K562 (cell line): ENCODE results near the gene PPFIBP2. TPM values are rescaled to one million over a fixed set of nuclear protein-coding genes. Genes with fewer than 3 reads are reported as not detected.

Experiments
- ATAC-seq: fragments of 200-7000 bp; cut with Tn5 transposase; 3 replicates; pipeline ENCODE4 v1.9.1; 2020; ENCODE audit warnings: moderate library complexity
- BruUV-seq: library from RNA; stranded (reverse); fragments of 400-500 nt; replicated peaks from 2 replicates; lab custom pipeline; 2021; lab: Mats Ljungman, UMichigan
- CTCF ChIA-PET: fragments of 300-600 bp; formaldehyde crosslinking; extraction: SDS; loops from one replicate; lab custom pipeline; 2021; ENCODE audit warnings: low intra/inter-chr PET ratio; lab: Yijun Ruan, JAX
- POLR2A ChIA-PET: fragments of 300-600, 350-650 bp; sonication (Branson Sonifier 250); formaldehyde crosslinking; extraction: SDS; loops from one replicate; lab custom pipeline; 2021; ENCODE audit warnings: antibody characterized with exemption, inconsistent platforms; lab: Yijun Ruan, JAX
- DNase-seq, 4 experiments: peaks; one replicate each; pipeline versions ENCODE4 v3.0.0 to v3.0.0-alpha.2; 2011 to 2018; ENCODE audit warnings: low spot score in 3 of 4, mixed read lengths in 3 of 4; ENCODE audit errors: extremely low read depth in 1 of 4
- FAIRE-seq: peaks from 2 replicates; lab custom pipeline; 2011; peaks lifted over from hg19 to GRCh38; lab: Jason Lieb, UNC
- H2AFZ ChIP-seq: 2 replicates; pipeline ENCODE4 v1.6.0; 2011; ENCODE audit warnings: low read depth, low read length, control low read depth, inconsistent platforms
- H3K27ac ChIP-seq: fragments of 200-600 bp; 3 replicates; pipeline ENCODE4 v1.8.0; 2011; ENCODE audit warnings: low read depth, mild to moderate bottlenecking, control low read depth, inconsistent platforms, low read length, moderate library complexity, mixed read lengths; ENCODE audit errors: extremely low read depth
- H3K27me3 ChIP-seq, 2 experiments: fragments of 300-600 bp in 1 of 2; 2 replicates in 1 of 2; 3 replicates in 1 of 2; pipeline versions ENCODE4 v1.6.0 to v1.8.0; 2011; ENCODE audit warnings: inconsistent platforms in 2 of 2, low read length in 2 of 2, mild to moderate bottlenecking in 1 of 2, mixed read lengths in 1 of 2, moderate library complexity in 1 of 2; ENCODE audit not compliant: control insufficient read depth in 2 of 2, insufficient read depth in 2 of 2
- H3K36me3 ChIP-seq: fragments of 300-600 bp; 3 replicates; pipeline ENCODE4 v1.8.0; 2011; ENCODE audit warnings: mild to moderate bottlenecking, low read length, inconsistent platforms; ENCODE audit not compliant: control insufficient read depth, insufficient read depth
- H3K4me1 ChIP-seq, 2 experiments: fragments of 200-600 bp in 1 of 2; replicated peaks in 1 of 2; 2 replicates in 1 of 2; 3 replicates in 1 of 2; pipeline versions ENCODE4 v1.5.1 to v1.8.0; 2011; ENCODE audit warnings: inconsistent platforms in 2 of 2, low read length in 2 of 2, mild to moderate bottlenecking in 1 of 2, mixed read lengths in 1 of 2, moderate library complexity in 1 of 2; ENCODE audit not compliant: control insufficient read depth in 2 of 2, insufficient read depth in 2 of 2
- H3K4me2 ChIP-seq: 2 replicates; pipeline ENCODE4 v1.6.1; 2011; ENCODE audit warnings: low read length, control low read depth, inconsistent platforms, mixed read lengths; ENCODE audit not compliant: insufficient read depth
- H3K4me3 ChIP-seq: fragments of 200-600 bp; sonication (generic), shearing (Covaris generic); 2 replicates; pipeline ENCODE4 v1.5.1; 2016; ENCODE audit warnings: control low read depth, inconsistent platforms
- H3K79me2 ChIP-seq: fragments of 200-600 bp; 3 replicates; pipeline ENCODE4 v1.8.0; 2011; ENCODE audit warnings: low read length, inconsistent platforms; ENCODE audit not compliant: control insufficient read depth, insufficient read depth
- H3K9ac ChIP-seq, 2 experiments: 2 replicates each; pipeline versions ENCODE4 v1.6.0 to v1.6.1; 2011; ENCODE audit warnings: low read depth in 2 of 2, low read length in 2 of 2, control low read depth in 1 of 2, inconsistent platforms in 1 of 2, mild to moderate bottlenecking in 1 of 2, mixed read lengths in 1 of 2; ENCODE audit not compliant: insufficient read depth in 1 of 2
- H3K9me1 ChIP-seq: one replicate; pipeline ENCODE4 v1.6.0; 2011; ENCODE audit warnings: inconsistent platforms, mild to moderate bottlenecking, low read length, moderate library complexity; ENCODE audit not compliant: control insufficient read depth, insufficient read depth
- H3K9me3 ChIP-seq: replicated peaks from 2 replicates; pipeline ENCODE4 v1.5.1; 2011; ENCODE audit warnings: low read depth, low read length, inconsistent platforms; ENCODE audit not compliant: control insufficient read depth, insufficient read depth
- H4K20me1 ChIP-seq: replicated peaks from 2 replicates; pipeline ENCODE4 v1.6.1; 2011; ENCODE audit warnings: low read length, inconsistent platforms, mixed read lengths; ENCODE audit not compliant: control insufficient read depth, insufficient read depth
- BDP1 ChIP-seq: IDR thresholded peaks from 3 replicates; pipeline ENCODE4 v1.6.1; 2011; ENCODE audit not compliant: insufficient read length, insufficient read depth
- CBX5 ChIP-seq: IDR thresholded peaks from 2 replicates; pipeline ENCODE4 v1.6.1; 2014; ENCODE audit warnings: low read depth, borderline replicate concordance
- CHD1 ChIP-seq: fragments of 200-600 bp; sonication (generic); IDR thresholded peaks from one replicate; pipeline ENCODE4 v1.6.1; 2012; ENCODE audit warnings: mild to moderate bottlenecking, moderate library complexity, low read length, inconsistent platforms
- CREBBP ChIP-seq: IDR thresholded peaks from one replicate; pipeline ENCODE4 v1.6.1; 2012; ENCODE audit warnings: low read depth, mild to moderate bottlenecking, control low read depth, inconsistent platforms, low read length
- CTCFL ChIP-seq: IDR thresholded peaks from 2 replicates; pipeline ENCODE4 v1.6.1; 2011; ENCODE audit warnings: borderline replicate concordance, low read depth, mild to moderate bottlenecking, moderate library complexity, low read length; ENCODE audit not compliant: insufficient read depth, poor library complexity, severe bottlenecking
- IFI16 ChIP-seq: fragments of 250-450 bp; sonication (Bioruptor Pico); IDR thresholded peaks from 2 replicates; pipeline ENCODE4 v2.1.2; 2022; ENCODE audit warnings: mild to moderate bottlenecking, inconsistent platforms
- KLF1 ChIP-seq: fragments of 450-650 bp; IDR thresholded peaks from 2 replicates; pipeline ENCODE4 v1.6.1; 2016; ENCODE audit warnings: missing genetic modification characterization, missing compliant biosample characterization
- MECOM ChIP-seq: fragments of 250-450 bp; sonication (Bioruptor Pico); IDR thresholded peaks from 2 replicates; pipeline ENCODE4 v1.8.0; 2022; ENCODE audit warnings: inconsistent platforms
- NBN ChIP-seq: fragments of 450-650 bp; IDR thresholded peaks from 2 replicates; pipeline ENCODE4 v1.6.1; 2016; ENCODE audit warnings: low read depth, mild to moderate bottlenecking
- NEUROD1 ChIP-seq: fragments of 150-350 bp; IDR thresholded peaks from 2 replicates; pipeline ENCODE4 v1.6.1; 2014; ENCODE audit warnings: borderline replicate concordance, low read length, low read depth; ENCODE audit not compliant: partially characterized antibody
- NONO ChIP-seq, 2 experiments: fragments of 200-400 bp in 1 of 2; fragments of 450-650 bp in 1 of 2; formaldehyde crosslinking in 1 of 2; IDR thresholded peaks; 2 replicates each; pipeline ENCODE4 v1.6.1; 2017; ENCODE audit warnings: low read depth in 2 of 2, mild to moderate bottlenecking in 2 of 2, moderate library complexity in 2 of 2, low read length in 1 of 2
- NR3C1 ChIP-seq: sonication (generic); formaldehyde crosslinking; IDR thresholded peaks from 2 replicates; pipeline ENCODE4 v1.8.1; 2022; ENCODE audit warnings: missing genetic modification reagents
- NRF1 ChIP-seq, 2 experiments: fragments of 450-650 bp; IDR thresholded peaks in 1 of 2; conservative IDR thresholded peaks in 1 of 2; 2 replicates each; pipeline ENCODE4 v1.6.1; 2014; ENCODE audit warnings: mild to moderate bottlenecking in 2 of 2
- SMAD2 ChIP-seq: fragments of 150-350 bp; IDR thresholded peaks from 2 replicates; pipeline ENCODE4 v1.6.1; 2014; ENCODE audit warnings: low read depth, mild to moderate bottlenecking, low read length
- TEAD4 ChIP-seq, 2 experiments: sonication (generic) in 1 of 2; formaldehyde crosslinking in 1 of 2; IDR thresholded peaks; 2 replicates each; pipeline versions ENCODE4 v1.6.1 to v1.8.0; 2012 to 2022; ENCODE audit warnings: borderline replicate concordance in 1 of 2, inconsistent platforms in 1 of 2, low read length in 1 of 2, mild to moderate bottlenecking in 1 of 2, missing genetic modification reagents in 1 of 2
- ZNF280B ChIP-seq: fragments of 250-450 bp; sonication (Bioruptor Pico); IDR thresholded peaks from 2 replicates; pipeline ENCODE4 v1.5.1; 2021; ENCODE audit warnings: mild to moderate bottlenecking
- ZNF282 ChIP-seq: sonication (generic); formaldehyde crosslinking; IDR thresholded peaks from 2 replicates; pipeline ENCODE4 v1.8.1; 2023; ENCODE audit warnings: missing genetic modification reagents
- ZNF444 ChIP-seq: fragments of 250-450 bp; sonication (Bioruptor Pico); IDR thresholded peaks from 2 replicates; pipeline ENCODE4 v1.4.0; 2020; ENCODE audit warnings: mild to moderate bottlenecking, moderate library complexity
- ZNF445 ChIP-seq: fragments of 250-450 bp; sonication (Bioruptor Pico); IDR thresholded peaks from 2 replicates; pipeline ENCODE4 v1.4.0; 2020; ENCODE audit warnings: low read depth, mild to moderate bottlenecking, moderate library complexity
- WGBS: fragments of 100-300 bp; shearing (Covaris generic); methylation state at CpG from one replicate; pipeline ENCODE4 v1.1.6; 2016; ENCODE audit warnings: low coverage, mixed read lengths; ENCODE audit not compliant: insufficient coverage; ENCODE audit errors: missing lambda C conversion rate; 5-methylcytosine and 5-hydroxymethylcytosine counted together
- in situ Hi-C: fragments of 300-500 bp; cut with MboI; formaldehyde crosslinking; loops from 4 replicates; pipeline ENCODE4 v1.15.0; 2018; ENCODE audit warnings: inconsistent platforms, mixed read lengths
- intact Hi-C: fragments of 100-400 bp; cut with micrococcal nuclease; formaldehyde crosslinking; loops from 2 replicates; pipeline ENCODE4 v1.14.2; 2022
- polyA plus RNA-seq, 8 experiments: library from polyadenylated mRNA; depleted of rRNA in 4 of 8; stranded (reverse) in 5 of 8; unstranded in 3 of 8; fragments of >200 nt; fragmentation: Nextera tagmentation in 2 of 8; fragmentation: Illumina TruSeq in 1 of 8; extraction: Ambion mirVana in 2 of 8; extraction: Trizol in 1 of 8; gene quantifications; 2 replicates each; pipeline versions ENCODE4 v1.2.1 to v1.2.3, GENCODE V29; 2011 to 2014; ENCODE audit warnings: inconsistent platforms in 1 of 8, missing spikeins in 1 of 8
- total RNA-seq, 7 experiments: library from RNA; depleted of rRNA in 6 of 7; stranded (reverse); fragments of >200 nt in 6 of 7; fragmentation: Illumina TruSeq in 2 of 7; extraction: Trizol in 2 of 7; gene quantifications; 2 replicates each; pipeline versions ENCODE4 v1.2.1 to v1.2.3, GENCODE V29; 2011 to 2021; ENCODE audit warnings: low replicate concordance in 1 of 7

Gene PPFIBP2
- total and polyA plus RNA-seq, 9 of the 15 experiments (the other 6 are each of a cell fraction or from before 2014, with no cell fraction given) = 0.18 to 3.4 (median 1.2) TPM

- no peak for TF ChIP-seq IFI16 (CRISPR knock-in tag)
- no peak for TF ChIP-seq ZNF444 (CRISPR knock-in tag)
These were observed 100.9 kb downstream of the PPFIBP2 start (continued) for GRCh38 chr11:7614656-7615055.

- CTCF ChIA-PET = no interaction called here
- no peaks in the 10 kb centered on the region for H3K36me3 ChIP-seq
- no peak overlapping the region for H3K4me2 ChIP-seq
- H3K4me1 ChIP-seq = no peaks in the 10 kb centered on the region; a peak in 1 of 5 replicates
- no peaks in the 10 kb centered on the region for H3K9me1 ChIP-seq
- intact Hi-C loops = no loop called here
- H3K79me2 ChIP-seq = no peaks in the 10 kb centered on the region
- BruUV-seq = no TSS peak
- H4K20me1 ChIP-seq = no peaks in the 10 kb centered on the region
- no peak overlapping the region for H3K4me3 ChIP-seq
- no peak overlapping the region for H3K27ac ChIP-seq
- in situ Hi-C loops = no loop called here
- 1% methylated on average over 7 of the region's 8 CpGs for WGBS
- ATAC-seq (no peak), FAIRE-seq (no peak), DNase-seq (no peak)
- TF ChIP-seq NRF1 (conservative IDR thresholded peaks at IDR 0.05 in 1 of 2, IDR thresholded peaks at IDR 0.05 in 1 of 2) (no peak), TEAD4 (IDR thresholded peaks at IDR 0.05; ENCODE audit: low read length) (no peak), TEAD4 (CRISPR knock-in tag; IDR thresholded peaks at IDR 0.05; ENCODE audit: borderline replicate concordance) (no peak), CBX5 (no peak), ZNF282 (CRISPR knock-in tag) (no peak), ZNF280B (CRISPR knock-in tag) (no peak), SMAD2 (no peak), NBN (no peak), NR3C1 (CRISPR knock-in tag) (no peak), BDP1 (no peak), CTCFL (no peak), NONO (IDR thresholded peaks at IDR 0.05; ENCODE audit: low read depth in 2 of 2, low read length in 1 of 2) (no peak), MECOM (CRISPR knock-in tag) (no peak), KLF1 (no peak), CREBBP (no peak), NEUROD1 (no peak), ZNF445 (CRISPR knock-in tag) (no peak), CHD1 (no peak)
- H3K27me3 ChIP-seq = no peaks in the 10 kb centered on the region; a peak in 1 of 5 replicates
- POLR2A ChIA-PET = no interaction called here
- no peaks in the 10 kb centered on the region for H3K9me3 ChIP-seq
- H3K9ac ChIP-seq = no peak overlapping the region
- no peak overlapping the region for H2AFZ ChIP-seq
These were observed 103.2 kb downstream of the PPFIBP2 start for GRCh38 chr11:7617032-7617431.
